A549 (cell line): Measurements from ENCODE around the gene SETDB2. TPM values are rescaled to one million over a fixed set of nuclear protein-coding genes. Genes with fewer than 3 reads are reported as not detected.

ENCODE experiments used
- ATAC-seq, 2 experiments: fragments of 200-7000 bp in 1 of 2; fragments of >200 bp in 1 of 2; cut with Nextera tagmentation in 1 of 2; cut with Tn5 transposase in 1 of 2; 3 replicates each; pipeline versions ENCODE4 v1.8.0 to v1.9.1; 2018 to 2020; ENCODE audit warnings: mild to moderate bottlenecking in 1 of 2, moderate library complexity in 1 of 2
- CTCF ChIA-PET: fragments of 300-600 bp; sonication (Branson Sonifier 250); formaldehyde crosslinking; extraction: SDS; loops from one replicate; lab custom pipeline; 2021; ENCODE audit warnings: antibody characterized with exemption, inconsistent platforms; lab: Yijun Ruan, JAX
- POLR2A ChIA-PET: fragments of 350-600 bp; formaldehyde crosslinking; extraction: SDS; loops from one replicate; lab custom pipeline; 2021; ENCODE audit warnings: antibody characterized with exemption, inconsistent platforms; lab: Yijun Ruan, JAX
- DNase-seq, 2 experiments: peaks; one replicate each; pipeline versions ENCODE4 v3.0.0 to v3.0.0-alpha.2; 2011 to 2016; ENCODE audit warnings: low read depth in 1 of 2, low spot score in 1 of 2
- FAIRE-seq: peaks from 2 replicates; lab custom pipeline; 2011; peaks lifted over from hg19 to GRCh38; lab: Jason Lieb, UNC
- H3K27ac ChIP-seq, 2 experiments: fragments of >200 bp; sonication (Bioruptor Twin); formaldehyde crosslinking; 3 replicates each; pipeline ENCODE4 v1.5.1; 2016 to 2017
- H3K4me1 ChIP-seq: fragments of >200 bp; sonication (Bioruptor Twin); formaldehyde crosslinking; 3 replicates; pipeline ENCODE4 v1.6.1; 2016
- H3K4me2 ChIP-seq: fragments of >200 bp; sonication (Bioruptor Twin); formaldehyde crosslinking; 3 replicates; pipeline ENCODE4 v1.6.1; 2016
- H3K4me3 ChIP-seq: fragments of >200 bp; sonication (Bioruptor Twin); formaldehyde crosslinking; 3 replicates; pipeline ENCODE4 v1.5.1; 2016
- H3K9me3 ChIP-seq: fragments of >200 bp; sonication (Bioruptor Twin); formaldehyde crosslinking; 3 replicates; pipeline ENCODE4 v1.6.1; 2016
- BCL3 ChIP-seq: fragments of >200 bp; sonication (Bioruptor Twin); formaldehyde crosslinking; IDR thresholded peaks from 3 replicates; pipeline ENCODE4 v1.6.1; 2016
- CEBPB ChIP-seq, 2 experiments: fragments of >200 bp in 1 of 2; sonication (Bioruptor Twin) in 1 of 2; formaldehyde crosslinking in 1 of 2; IDR thresholded peaks; 2 replicates each; pipeline ENCODE4 v1.6.1; 2012 to 2016
- EHF ChIP-seq: fragments of 250-450 bp; sonication (Bioruptor Pico); IDR thresholded peaks from 2 replicates; pipeline ENCODE4 v1.5.0; 2020; ENCODE audit warnings: mild to moderate bottlenecking
- ELK1 ChIP-seq: fragments of 150-350 bp; IDR thresholded peaks from 2 replicates; pipeline ENCODE4 v1.6.1; 2014; ENCODE audit warnings: low read depth, mild to moderate bottlenecking, low read length
- EP300 ChIP-seq, 2 experiments: fragments of >200 bp; sonication (Bioruptor Twin); formaldehyde crosslinking; IDR thresholded peaks; 2 replicates in 1 of 2; 3 replicates in 1 of 2; pipeline ENCODE4 v1.6.1; 2016 to 2017
- FOXS1 ChIP-seq: fragments of 250-450 bp; sonication (Bioruptor Pico); IDR thresholded peaks from 2 replicates; pipeline ENCODE4 v1.5.0; 2020; ENCODE audit warnings: mild to moderate bottlenecking, moderate library complexity
- GATA3 ChIP-seq: IDR thresholded peaks from 2 replicates; pipeline ENCODE4 v1.6.1; 2012; ENCODE audit warnings: borderline replicate concordance
- HEYL ChIP-seq: fragments of 250-450 bp; sonication (Bioruptor Pico); IDR thresholded peaks from 2 replicates; pipeline ENCODE4 v1.8.0; 2021; ENCODE audit warnings: mild to moderate bottlenecking, moderate library complexity
- HMGXB4 ChIP-seq: fragments of 250-450 bp; sonication (Bioruptor Pico); IDR thresholded peaks from 2 replicates; pipeline ENCODE4 v1.5.0; 2021; ENCODE audit warnings: mild to moderate bottlenecking, moderate library complexity, borderline replicate concordance
- HOXA7 ChIP-seq: fragments of 250-450 bp; sonication (Bioruptor Pico); IDR thresholded peaks from 2 replicates; pipeline ENCODE4 v1.5.0; 2020; ENCODE audit warnings: mild to moderate bottlenecking, moderate library complexity
- KDM1A ChIP-seq: fragments of 200-600 bp; sonication (generic); IDR thresholded peaks from 2 replicates; pipeline ENCODE4 v1.6.1; 2016; ENCODE audit warnings: low read depth, mild to moderate bottlenecking
- KDM5A ChIP-seq: fragments of 200-600 bp; sonication (generic); IDR thresholded peaks from 2 replicates; pipeline ENCODE4 v1.6.1; 2016; ENCODE audit warnings: antibody characterized with exemption, mild to moderate bottlenecking
- MYC ChIP-seq: IDR thresholded peaks from 2 replicates; pipeline ENCODE4 v1.6.1; 2012; ENCODE audit warnings: mild to moderate bottlenecking, inconsistent platforms, low read length, improper control_type of control experiment, borderline replicate concordance
- POLR2A ChIP-seq: IDR thresholded peaks from 2 replicates; pipeline ENCODE4 v1.6.1; 2012; ENCODE audit warnings: mild to moderate bottlenecking, low read length
- RAD21 ChIP-seq, 2 experiments: fragments of >200 bp in 1 of 2; sonication (Bioruptor Twin) in 1 of 2; formaldehyde crosslinking in 1 of 2; IDR thresholded peaks in 1 of 2; conservative IDR thresholded peaks in 1 of 2; 2 replicates in 1 of 2; 3 replicates in 1 of 2; pipeline ENCODE4 v1.6.1; 2012 to 2018; ENCODE audit warnings: inconsistent platforms in 1 of 2
- RCOR1 ChIP-seq: fragments of 150-350 bp; IDR thresholded peaks from 2 replicates; pipeline ENCODE4 v1.6.1; 2014; ENCODE audit warnings: antibody characterized with exemption, low read length, low read depth
- RNF2 ChIP-seq: fragments of 200-600 bp; sonication (generic); IDR thresholded peaks from 2 replicates; pipeline ENCODE4 v1.6.1; 2016; ENCODE audit warnings: low read depth, mild to moderate bottlenecking, antibody characterized with exemption, moderate library complexity, borderline replicate concordance
- SMC3 ChIP-seq: fragments of >200 bp; sonication (Bioruptor Twin); formaldehyde crosslinking; IDR thresholded peaks from 3 replicates; pipeline ENCODE4 v1.6.1; 2018; ENCODE audit warnings: inconsistent platforms
- SREBF2 ChIP-seq: fragments of 450-650 bp; IDR thresholded peaks from 2 replicates; pipeline ENCODE4 v1.6.1; 2014; ENCODE audit warnings: mild to moderate bottlenecking, moderate library complexity
- ZC3H11A ChIP-seq: fragments of 450-650 bp; IDR thresholded peaks from 2 replicates; pipeline ENCODE4 v1.6.1; 2014; ENCODE audit warnings: antibody characterized with exemption, mild to moderate bottlenecking
- ZFP36 ChIP-seq: fragments of 450-650 bp; IDR thresholded peaks from 2 replicates; pipeline ENCODE4 v1.6.1; 2014; ENCODE audit warnings: borderline replicate concordance; ENCODE audit not compliant: partially characterized antibody
- ZNF302 ChIP-seq: fragments of 250-450 bp; sonication (Bioruptor Pico); IDR thresholded peaks from 2 replicates; pipeline ENCODE4 v1.9.0; 2021; ENCODE audit warnings: inconsistent platforms, mild to moderate bottlenecking, moderate library complexity
- WGBS: methylation state at CpG from one replicate; pipeline ENCODE4 v1.1.6; 2017; ENCODE audit errors: missing lambda C conversion rate; 5-methylcytosine and 5-hydroxymethylcytosine counted together
- polyA plus RNA-seq, 4 experiments: library from polyadenylated mRNA; depleted of rRNA in 3 of 4; stranded (reverse); fragments of >200 nt; fragmentation: RNase III in 1 of 4; extraction: RNeasy Plus Mini Kit Qiagen cat#74134 plus additional on column Dnase treatment in 1 of 4; gene quantifications; 2 replicates in 3 of 4; 3 replicates in 1 of 4; pipeline ENCODE4 v1.2.3, GENCODE V29; 2011 to 2017

SETDB2 gene
- polyA plus RNA-seq, 2 of the 4 experiments (the other 2 are of a cell fraction): 1.3 to 4.6 TPM

- ATAC-seq: no peak
- POLR2A ChIA-PET: no interaction called here
- DNase-seq: no peak
- no peak for TF ChIP-seq BCL3
- TF ChIP-seq, all 56 proteins: peak for 0
- H3K4me2 ChIP-seq: no peak overlapping the region
- H3K4me1 ChIP-seq: no peaks in the 10 kb centered on the region
- no peak for FAIRE-seq
- no peaks in the 10 kb centered on the region for H3K9me3 ChIP-seq
- no peak overlapping the region for H3K27ac ChIP-seq
- CTCF ChIA-PET: no interaction called here
- no peak overlapping the region for H3K4me3 ChIP-seq
- WGBS: 81% methylated on average over 1 of the region's 1 CpG
Observed at GRCh38 chr13:49418206-49418605, 25.9 kb upstream of the SETDB2 start.

- no peaks in the 10 kb centered on the region for H3K4me1 ChIP-seq
- no peaks in the 10 kb centered on the region for H3K9me3 ChIP-seq
- ChIA-PET CTCF (no interaction called here), POLR2A (no interaction called here)
- DNase-seq (no peak), ATAC-seq (no peak), FAIRE-seq (no peak)
- WGBS: 82% methylated on average over 3 of the region's 3 CpGs
- H3K4me2 ChIP-seq: no peak overlapping the region
- no peak overlapping the region for H3K27ac ChIP-seq
- H3K4me3 ChIP-seq: no peak overlapping the region
- TF ChIP-seq RNF2 (no peak), ELK1 (no peak), RAD21 (conservative IDR thresholded peaks at IDR 0.05 in 1 of 2, IDR thresholded peaks at IDR 0.05 in 1 of 2) (no peak), SREBF2 (no peak), EHF (CRISPR knock-in tag) (no peak), FOXS1 (CRISPR knock-in tag) (no peak), RCOR1 (no peak), ZC3H11A (no peak), MYC (no peak), POLR2A (no peak)
Observed at GRCh38 chr13:49419276-49419675, 24.8 kb upstream of the SETDB2 start.

GRCh38 chr13:49421391-49421790 lies 22.7 kb upstream of the SETDB2 start:
- no peak for FAIRE-seq
- Histone ChIP-seq H3K4me3 (no peak overlapping the region), H3K4me1 (no peaks in the 10 kb centered on the region), H3K4me2 (no peak overlapping the region)
- no peak for TF ChIP-seq KDM1A
- no peak for TF ChIP-seq GATA3
- TF ChIP-seq RAD21 (conservative IDR thresholded peaks at IDR 0.05 in 1 of 2, IDR thresholded peaks at IDR 0.05 in 1 of 2): peak in 1 of 2 experiments; percentile 39; a peak in 1 of 5 replicates
- TF ChIP-seq, all 56 proteins: peak for 1
- Histone ChIP-seq H3K27ac (no peak overlapping the region), H3K9me3 (no peaks in the 10 kb centered on the region)
- WGBS: 80% methylated on average over 3 of the region's 3 CpGs
- ChIA-PET POLR2A (no interaction called here), CTCF (no interaction called here)
- ATAC-seq: peak in 1 of 2 experiments; percentile 79; a peak in 3 of 6 replicates
- peak in 1 of 2 experiments; percentile 29 for DNase-seq

- Histone ChIP-seq H3K9me3 (no peaks in the 10 kb centered on the region), H3K4me3 (no peak overlapping the region), H3K27ac (no peak overlapping the region), H3K4me2 (no peak overlapping the region), H3K4me1 (no peaks in the 10 kb centered on the region)
- POLR2A ChIA-PET: no interaction called here
- no peak for FAIRE-seq
- ATAC-seq: no peak
- 88% methylated on average over 7 of the region's 7 CpGs for whole genome bisulfite sequencing
- CTCF ChIA-PET: no interaction called here
- TF ChIP-seq ZFP36 (no peak), BCL3 (no peak), HEYL (CRISPR knock-in tag) (no peak), HMGXB4 (no peak), RAD21 (conservative IDR thresholded peaks at IDR 0.05 in 1 of 2, IDR thresholded peaks at IDR 0.05 in 1 of 2) (no peak), CEBPB (IDR thresholded peaks at IDR 0.05) (no peak), ELK1 (no peak), RCOR1 (no peak), SMC3 (no peak), ZNF302 (no peak), KDM5A (no peak), HOXA7 (CRISPR knock-in tag) (no peak), EP300 (IDR thresholded peaks at IDR 0.05) (no peak)
- TF ChIP-seq, all 56 proteins: peak for 0
- DNase-seq: no peak
Observed at GRCh38 chr13:49424011-49424560, 20.0 kb upstream of the SETDB2 start.
